ENCODE results near the gene ERG. TPM values are rescaled to one million over a fixed set of nuclear protein-coding genes. Genes with fewer than 3 reads are reported as not detected.

The ERG gene
- total and polyA plus RNA-seq, 2 of the 8 experiments (the other 6 are each of a cell fraction or from before 2014, with no cell fraction given), result 1.0 to 3.0 TPM

GRCh38 chr21:38520511-38520910 is 22.2 kb upstream of the ERG start (continued):
- TF ChIP-seq SP2 (IDR thresholded peaks at IDR 0.05; ENCODE audit: low read length), result no peak
- TF ChIP-seq CBX5 (IDR thresholded peaks at IDR 0.05; ENCODE audit: low read depth, low read length), result no peak
- no peak for TF ChIP-seq JUND (IDR thresholded peaks at IDR 0.05; ENCODE audit: low read length)
- TF ChIP-seq, protein P1, sequence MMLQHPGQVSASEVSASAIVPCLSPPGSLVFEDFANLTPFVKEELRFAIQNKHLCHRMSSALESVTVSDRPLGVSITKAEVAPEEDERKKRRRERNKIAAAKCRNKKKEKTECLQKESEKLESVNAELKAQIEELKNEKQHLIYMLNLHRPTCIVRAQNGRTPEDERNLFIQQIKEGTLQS (IDR thresholded peaks at IDR 0.05; ENCODE audit: insufficient read depth, low read depth, low read length), result no peak

Data from H1 (cell line).